HepG2 (cell line): ENCODE measurements around the gene VWA1. TPM values are rescaled to one million over a fixed set of nuclear protein-coding genes. Genes with fewer than 3 reads are reported as not detected.

Experiments
- KLF15 ChIP-seq: sonication (generic); formaldehyde crosslinking; IDR thresholded peaks from 2 replicates; pipeline ENCODE4 v1.8.1; 2023; ENCODE audit warnings: borderline replicate concordance, mild to moderate bottlenecking, inconsistent platforms, missing genetic modification reagents, mixed read lengths
- SIN3B ChIP-seq: fragments of 150-350 bp; IDR thresholded peaks from 2 replicates; pipeline ENCODE4 v1.6.1; 2014; ENCODE audit warnings: low read length
- ZNF616 ChIP-seq: sonication (generic); formaldehyde crosslinking; IDR thresholded peaks from 2 replicates; pipeline ENCODE4 v1.5.0; 2020; ENCODE audit warnings: low read depth, mild to moderate bottlenecking, missing genetic modification reagents
- polyA plus RNA-seq, 8 experiments: library from polyadenylated mRNA; depleted of rRNA in 3 of 8; stranded (reverse) in 7 of 8; unstranded in 1 of 8; fragments of >200 nt; fragmentation: Illumina TruSeq in 4 of 8; extraction: Trizol in 4 of 8; gene quantifications; 2 replicates each; pipeline versions ENCODE4 v1.2.1 to v1.2.3, GENCODE V29; 2011 to 2016; ENCODE audit warnings: low read depth in 4 of 8, missing spikeins in 1 of 8, mixed read lengths in 1 of 8; ENCODE audit not compliant: insufficient read depth in 1 of 8
- total RNA-seq, 5 experiments: library from RNA; depleted of rRNA; stranded (reverse); fragments of >200 nt; fragmentation: Illumina TruSeq; extraction: Trizol; gene quantifications; 2 replicates each; pipeline ENCODE4 v1.2.3, GENCODE V29; 2016; ENCODE audit warnings: low read depth in 1 of 5
- TF ChIP-seq, protein P1 (sequence below): sonication (generic); formaldehyde crosslinking; IDR thresholded peaks from 2 replicates; pipeline ENCODE4 v1.8.0; 2022; ENCODE audit warnings: mild to moderate bottlenecking, missing genetic modification reagents; ENCODE audit not compliant: insufficient replicate concordance
- TF ChIP-seq, protein P2 (sequence below), 2 experiments: sonication (generic) in 1 of 2; formaldehyde crosslinking in 1 of 2; IDR thresholded peaks; 2 replicates each; pipeline versions ENCODE4 v1.4.0 to v1.6.1; 2016 to 2020; ENCODE audit warnings: borderline replicate concordance in 1 of 2, low read depth in 1 of 2, mild to moderate bottlenecking in 1 of 2, missing genetic modification reagents in 1 of 2

Gene VWA1
- total and polyA plus RNA-seq, 2 of the 13 experiments (the other 11 are each of a cell fraction or from before 2014, with no cell fraction given) = 40.9 to 57.5 TPM

DNA sequence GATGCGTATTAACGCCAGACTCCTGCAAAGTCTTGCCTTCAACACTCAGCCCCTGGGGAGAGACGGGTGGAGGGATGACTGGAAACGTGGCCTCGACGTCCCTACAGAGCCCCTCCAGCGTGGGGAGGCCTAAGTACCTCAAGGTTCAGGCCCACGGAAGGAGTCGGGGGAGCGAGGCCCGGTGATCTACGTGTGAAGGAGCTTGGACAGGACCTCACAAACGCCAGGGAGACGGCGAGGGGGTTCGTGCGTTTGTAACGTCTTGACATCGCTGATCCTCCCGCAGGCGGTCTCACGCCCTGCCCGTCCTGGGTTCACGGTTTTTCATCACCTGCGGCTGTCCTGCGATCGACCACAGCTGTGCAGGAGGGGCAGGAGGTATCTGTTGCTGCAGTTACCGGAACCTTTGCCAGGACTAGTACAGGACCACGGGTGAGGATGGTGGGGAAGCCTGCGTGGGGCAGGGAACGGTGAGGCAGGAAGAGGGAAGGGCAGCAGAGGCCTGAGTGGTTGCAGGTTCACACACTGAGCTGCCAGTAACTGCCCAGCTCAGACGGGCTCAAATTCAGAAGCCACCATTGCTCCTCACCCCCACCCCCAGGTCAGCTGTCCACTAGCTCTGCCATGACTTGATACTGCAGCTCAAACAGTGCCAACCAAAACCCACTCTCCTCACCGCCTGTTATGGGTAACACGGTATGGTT lies 35.5 kb upstream of the VWA1 start (continued):
- TF ChIP-seq, protein P1, sequence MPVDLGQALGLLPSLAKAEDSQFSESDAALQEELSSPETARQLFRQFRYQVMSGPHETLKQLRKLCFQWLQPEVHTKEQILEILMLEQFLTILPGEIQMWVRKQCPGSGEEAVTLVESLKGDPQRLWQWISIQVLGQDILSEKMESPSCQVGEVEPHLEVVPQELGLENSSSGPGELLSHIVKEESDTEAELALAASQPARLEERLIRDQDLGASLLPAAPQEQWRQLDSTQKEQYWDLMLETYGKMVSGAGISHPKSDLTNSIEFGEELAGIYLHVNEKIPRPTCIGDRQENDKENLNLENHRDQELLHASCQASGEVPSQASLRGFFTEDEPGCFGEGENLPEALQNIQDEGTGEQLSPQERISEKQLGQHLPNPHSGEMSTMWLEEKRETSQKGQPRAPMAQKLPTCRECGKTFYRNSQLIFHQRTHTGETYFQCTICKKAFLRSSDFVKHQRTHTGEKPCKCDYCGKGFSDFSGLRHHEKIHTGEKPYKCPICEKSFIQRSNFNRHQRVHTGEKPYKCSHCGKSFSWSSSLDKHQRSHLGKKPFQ (CRISPR knock-in tag) = peak; percentile 14
- no peak for TF ChIP-seq KLF15 (CRISPR knock-in tag)
- TF ChIP-seq SIN3B = no peak
- peak; percentile 66; the same call in 1 of the 2 replicates for TF ChIP-seq ZNF616 (CRISPR knock-in tag)
- TF ChIP-seq, protein P2, sequence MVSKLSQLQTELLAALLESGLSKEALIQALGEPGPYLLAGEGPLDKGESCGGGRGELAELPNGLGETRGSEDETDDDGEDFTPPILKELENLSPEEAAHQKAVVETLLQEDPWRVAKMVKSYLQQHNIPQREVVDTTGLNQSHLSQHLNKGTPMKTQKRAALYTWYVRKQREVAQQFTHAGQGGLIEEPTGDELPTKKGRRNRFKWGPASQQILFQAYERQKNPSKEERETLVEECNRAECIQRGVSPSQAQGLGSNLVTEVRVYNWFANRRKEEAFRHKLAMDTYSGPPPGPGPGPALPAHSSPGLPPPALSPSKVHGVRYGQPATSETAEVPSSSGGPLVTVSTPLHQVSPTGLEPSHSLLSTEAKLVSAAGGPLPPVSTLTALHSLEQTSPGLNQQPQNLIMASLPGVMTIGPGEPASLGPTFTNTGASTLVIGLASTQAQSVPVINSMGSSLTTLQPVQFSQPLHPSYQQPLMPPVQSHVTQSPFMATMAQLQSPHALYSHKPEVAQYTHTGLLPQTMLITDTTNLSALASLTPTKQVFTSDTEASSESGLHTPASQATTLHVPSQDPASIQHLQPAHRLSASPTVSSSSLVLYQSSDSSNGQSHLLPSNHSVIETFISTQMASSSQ (IDR thresholded peaks at IDR 0.05; ENCODE audit: low read depth) = no peak
- TF ChIP-seq, protein P2 (CRISPR knock-in tag; IDR thresholded peaks at IDR 0.05; ENCODE audit: borderline replicate concordance) = no peak
